Measurements from ENCODE around the gene MAD1L1.

The MAD1L1 gene

GRCh38 chr7:2198760-2199159 is 34.0 kb downstream of the MAD1L1 start:
- DNase-seq: no peak

GRCh38 chr7:2198206-2198605 is 34.5 kb downstream of the MAD1L1 start:
- no peak for DNase-seq

- no peak for DNase-seq
Observed at GRCh38 chr7:2197436-2198155, 35.1 kb downstream of the MAD1L1 start.

DNA sequence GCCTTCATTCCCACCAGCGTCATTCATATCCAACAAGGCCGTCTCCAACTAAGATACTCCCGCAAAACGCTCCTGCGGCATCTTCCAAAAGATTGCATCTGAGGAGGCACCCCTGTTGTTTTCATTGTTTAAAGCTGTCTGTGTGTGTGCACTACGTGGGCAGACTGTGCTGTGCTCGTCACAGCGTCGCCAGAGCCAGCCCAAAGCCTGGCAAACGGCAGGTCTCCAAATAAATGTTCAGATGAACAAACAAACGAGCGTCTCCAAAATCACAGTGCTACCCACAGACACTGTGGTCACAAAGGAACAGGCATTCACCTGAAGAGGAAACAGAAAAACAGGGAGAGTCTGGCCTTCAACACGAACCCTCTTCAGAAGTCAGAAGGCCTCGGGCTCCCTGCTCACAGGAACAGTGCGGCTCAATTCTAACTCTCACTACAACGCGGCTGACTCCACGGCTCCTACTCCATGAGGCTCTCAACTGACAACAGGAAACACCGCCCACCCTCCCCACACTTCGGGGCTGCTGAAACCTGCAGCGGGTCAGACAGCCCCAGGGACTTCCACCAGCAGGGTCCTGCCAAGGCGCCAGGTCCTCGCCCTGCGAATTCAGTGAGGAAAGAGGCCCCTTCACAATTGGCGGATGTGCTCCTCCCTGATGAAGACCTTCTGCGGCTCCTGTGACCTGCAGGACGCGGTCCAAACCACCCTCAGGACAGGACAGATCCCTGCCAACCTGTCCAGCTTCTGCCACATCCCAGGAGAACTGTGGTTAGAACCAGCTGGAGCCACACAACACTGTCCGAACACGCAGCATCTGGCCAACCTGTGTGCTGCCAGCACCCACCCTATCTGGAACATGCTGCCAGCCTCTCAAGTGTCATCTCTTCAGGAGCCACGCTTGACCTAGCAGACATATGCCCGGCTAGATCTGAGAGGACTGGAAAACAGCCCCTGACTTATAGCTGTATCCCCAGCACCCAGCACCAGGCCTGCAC is 36.1 kb downstream of the MAD1L1 start:
- no peak for DNase-seq

- DNase-seq: no peak
Observed at GRCh38 chr7:2195400-2196246, 37.1 kb downstream of the MAD1L1 start.

- DNase-seq: no peak
Observed at GRCh38 chr7:2193575-2194305, 39.0 kb downstream of the MAD1L1 start.

- DNase-seq: no peak
Observed at GRCh38 chr7:2192831-2193534, 39.8 kb downstream of the MAD1L1 start.

DNA sequence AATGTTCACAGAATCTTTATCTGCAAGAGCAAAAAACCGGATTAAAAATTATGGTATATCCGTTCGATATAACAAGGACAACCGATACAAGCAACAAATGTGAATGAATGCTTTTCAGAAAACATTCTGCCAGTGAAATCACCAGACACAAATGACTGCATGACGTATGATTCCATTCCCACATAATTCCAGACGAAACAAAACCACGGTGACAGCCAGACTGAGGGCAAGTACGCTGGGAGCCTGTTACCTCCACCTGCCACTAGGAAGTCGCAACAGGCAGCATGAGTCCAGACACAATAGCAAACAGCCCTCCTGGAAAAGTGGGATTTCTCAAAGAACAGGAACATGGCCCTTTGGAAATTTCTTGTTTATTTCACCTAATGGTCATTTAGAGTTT is 41.7 kb downstream of the MAD1L1 start:
- DNase-seq: no peak

- no peak for DNase-seq
Observed at GRCh38 chr7:2190531-2190930, 42.2 kb downstream of the MAD1L1 start.

DNA sequence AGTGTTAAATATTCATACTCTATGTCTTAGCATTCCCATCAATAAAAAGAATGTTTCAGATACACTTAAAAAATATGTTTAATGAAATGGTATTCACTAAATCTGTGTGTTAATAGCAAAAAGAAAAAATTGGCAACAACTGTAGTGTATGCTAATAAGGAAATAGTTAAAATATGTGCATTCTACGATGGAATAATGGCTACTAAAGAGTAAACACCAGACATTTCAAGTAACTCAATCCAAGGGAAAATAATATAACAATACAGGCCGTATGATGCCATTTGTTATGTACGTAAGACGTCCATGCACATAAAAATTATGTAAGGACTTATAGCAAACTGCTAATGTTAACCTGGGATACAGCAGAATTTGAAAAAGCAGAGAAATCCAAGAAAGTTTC is 46.6 kb downstream of the MAD1L1 start:
- no peak for DNase-seq

GRCh38 chr7:2185715-2186114 is 47.0 kb downstream of the MAD1L1 start:
- DNase-seq: no peak

DNA sequence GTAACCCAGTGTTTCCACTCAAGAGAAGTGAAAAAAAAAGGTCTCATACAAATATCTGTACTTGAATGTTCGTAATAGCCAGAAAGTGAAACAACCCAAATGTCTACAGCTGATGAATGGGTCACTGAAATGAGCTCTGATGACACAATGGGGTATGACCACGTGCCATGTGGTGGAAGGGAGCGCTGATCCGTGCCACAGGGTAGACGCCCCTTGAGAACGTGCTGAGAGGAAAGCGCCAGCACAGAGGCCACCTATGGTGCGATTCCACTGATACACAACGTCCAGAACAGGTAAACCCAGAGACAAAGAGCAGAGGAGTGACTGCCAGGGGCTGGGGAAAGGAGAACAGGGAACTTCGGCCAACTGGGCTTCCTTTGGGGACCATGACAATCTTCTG is 50.3 kb downstream of the MAD1L1 start:
- no peak for DNase-seq

GRCh38 chr7:2181077-2181854 is 51.5 kb downstream of the MAD1L1 start:
- DNase-seq: no peak

DNA sequence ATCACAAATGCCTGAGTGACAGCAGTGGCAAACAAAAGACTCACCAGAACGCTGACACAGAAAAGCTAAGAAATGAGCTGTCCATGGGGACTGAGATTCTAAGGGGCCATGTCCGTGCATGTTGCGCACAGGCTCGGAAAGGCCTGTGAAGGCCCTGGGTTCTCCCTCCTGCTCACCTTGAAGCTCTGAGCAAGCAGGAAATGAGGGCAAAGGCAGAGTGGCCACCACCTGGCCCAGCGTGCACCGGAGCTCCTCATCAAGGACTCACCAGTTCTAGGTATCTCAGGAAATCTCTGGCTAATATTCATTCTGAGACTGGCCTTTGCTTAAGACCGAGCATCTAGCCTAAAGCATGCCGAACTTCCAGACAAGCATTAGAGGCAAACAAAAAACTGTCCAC is 52.7 kb downstream of the MAD1L1 start:
- no peak for DNase-seq

GRCh38 chr7:2175514-2175913 is 57.2 kb downstream of the MAD1L1 start:
- no peak for DNase-seq

DNA sequence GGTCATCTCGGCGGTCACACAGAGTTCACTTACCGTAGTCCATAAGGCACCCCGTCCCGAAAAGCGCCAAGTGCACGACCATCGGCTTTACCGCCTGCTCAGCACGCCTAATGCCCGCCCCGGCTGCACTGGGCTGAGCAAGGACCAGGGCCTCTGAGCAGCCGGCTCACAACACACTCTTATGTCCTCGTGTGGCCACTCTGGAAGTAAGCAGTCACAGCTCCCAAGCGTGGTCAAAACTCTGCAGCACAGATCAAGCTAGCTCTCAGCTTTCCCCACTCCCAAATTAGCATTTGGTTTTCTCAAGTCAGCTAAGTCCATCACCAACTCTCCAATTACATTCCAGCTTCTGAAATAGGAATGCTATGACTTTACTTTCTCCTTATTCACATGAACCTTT is 57.7 kb downstream of the MAD1L1 start:
- DNase-seq: no peak

GRCh38 chr7:2173189-2173827 is 59.4 kb downstream of the MAD1L1 start:
- no peak for DNase-seq

DNA sequence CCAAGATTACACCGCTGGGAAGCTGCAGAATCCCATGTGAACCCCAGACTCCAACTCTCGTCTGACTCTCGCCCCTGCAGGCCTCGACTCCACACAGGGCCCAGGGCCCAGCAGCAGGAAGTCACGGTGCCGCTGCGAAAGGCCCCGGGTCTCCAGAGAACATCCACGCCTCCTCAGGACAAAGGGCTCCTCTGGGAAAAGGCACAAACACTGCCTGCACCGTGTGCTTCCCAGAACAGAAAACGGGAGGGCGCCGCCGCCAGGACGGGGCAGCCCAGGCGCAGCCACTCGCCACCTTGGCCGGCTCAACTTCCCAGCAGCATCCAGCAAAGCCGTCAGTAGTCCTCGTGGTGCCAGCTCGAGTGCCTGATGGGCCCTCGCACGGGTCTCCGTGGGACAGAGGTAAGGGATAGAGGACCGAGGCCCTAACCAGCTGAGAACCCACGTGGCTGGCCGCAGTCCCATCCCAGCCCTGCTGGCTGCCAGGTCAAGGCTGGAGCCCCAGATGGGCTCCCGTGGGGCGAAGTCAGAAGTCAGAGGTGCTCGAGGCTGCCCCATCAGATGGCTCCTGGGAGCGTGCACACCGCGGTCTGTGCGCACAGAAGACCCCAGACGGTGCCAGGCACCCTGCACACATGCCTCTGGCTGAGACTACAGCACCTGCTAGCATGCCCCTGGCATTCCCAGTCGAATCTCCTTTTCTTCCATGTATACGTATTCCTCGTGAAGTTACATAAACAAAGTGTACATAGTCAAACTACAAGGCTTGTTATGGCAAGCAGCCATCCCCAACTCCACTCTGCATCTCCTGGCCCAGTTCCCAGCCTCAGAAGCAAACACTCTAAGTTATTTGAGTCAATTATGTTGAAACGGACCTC is 60.2 kb downstream of the MAD1L1 start:
- no peak for DNase-seq

DNA sequence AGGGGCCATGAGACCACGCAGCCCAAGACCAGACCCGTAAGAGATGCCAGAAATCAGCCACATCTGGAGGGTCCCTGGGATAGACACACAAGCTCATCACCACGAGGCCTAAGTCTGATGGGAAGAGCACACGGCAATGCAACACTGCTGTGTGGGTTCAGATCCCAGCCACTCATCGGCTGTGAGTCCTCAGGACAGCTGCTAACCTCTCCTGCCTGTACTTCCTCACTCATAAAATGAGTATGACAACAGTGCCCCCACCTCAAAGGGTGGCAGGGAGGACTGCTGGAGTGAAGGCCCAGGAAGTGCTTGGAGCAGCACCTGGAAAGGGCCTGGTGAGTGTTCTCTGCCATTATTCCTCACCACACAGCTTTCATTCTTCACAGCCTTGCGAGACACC is 60.9 kb downstream of the MAD1L1 start:
- no peak for DNase-seq
